ENCODE data around the gene STX10.

Gene STX10

GRCh38 chr19:13128583-13128982, 21.6 kb downstream of the STX10 start:
- ATAC-seq (replicated peaks), result no peak
- Mint-ChIP-seq H3K36me3 (ENCODE audit: insufficient read depth) (peaks cover 14% of the 10 kb centered on the region), H3K4me3 (no peak overlapping the region), H3K4me1 (ENCODE audit: low read depth in 2 of 2) (peaks cover 31 to 36% of the 10 kb centered on the region in 2 donors), H3K9me3 (no peaks in the 10 kb centered on the region), H3K27me3 (no peaks in the 10 kb centered on the region), H3K27ac (peak overlapping the region in 1 of 2 donors; percentile 89)
- DNase-seq, result no peak

- Mint-ChIP-seq H3K27ac (peak overlapping the region; percentile 34 to 89), H3K4me1 (ENCODE audit: low read depth in 2 of 2) (peaks cover 29 to 36% of the 10 kb centered on the region in 2 donors), H3K9me3 (no peaks in the 10 kb centered on the region), H3K36me3 (ENCODE audit: insufficient read depth) (peaks cover 14% of the 10 kb centered on the region), H3K4me3 (no peak overlapping the region), H3K27me3 (no peaks in the 10 kb centered on the region)
- no peak for DNase-seq
- no peak for ATAC-seq (replicated peaks)
Observed at GRCh38 chr19:13127811-13128575, 22.2 kb downstream of the STX10 start.

- peak overlapping the region in 1 of 2 donors; percentile 89 for H3K27ac Mint-ChIP-seq
- no peaks in the 10 kb centered on the region for H3K9me3 Mint-ChIP-seq
- peaks cover 22% of the 10 kb centered on the region for H3K36me3 Mint-ChIP-seq (ENCODE audit: insufficient read depth)
- peaks cover 30 to 36% of the 10 kb centered on the region in 2 donors for H3K4me1 Mint-ChIP-seq (ENCODE audit: low read depth in 2 of 2)
- DNase-seq (no peak), ATAC-seq (replicated peaks) (no peak)
- no peak overlapping the region for H3K4me3 Mint-ChIP-seq
- no peaks in the 10 kb centered on the region for H3K27me3 Mint-ChIP-seq
Observed at GRCh38 chr19:13127051-13127450, 23.1 kb downstream of the STX10 start.

- no peak overlapping the region for H3K4me3 Mint-ChIP-seq
- peak overlapping the region; percentile 82 to 90 for H3K27ac Mint-ChIP-seq
Observed at GRCh38 chr19:13122980-13123957, 26.9 kb downstream of the STX10 start.

GRCh38 chr19:13122275-13122878, 27.8 kb downstream of the STX10 start:
- peak overlapping the region; percentile 52 to 77 for H3K4me3 Mint-ChIP-seq
- H3K36me3 Mint-ChIP-seq (ENCODE audit: insufficient read depth), result peaks cover 30% of the 10 kb centered on the region

More at GRCh38 chr19:13122980-13123957, 26.9 kb downstream of the STX10 start:
- H3K9me3 Mint-ChIP-seq, result no peaks in the 10 kb centered on the region
- ATAC-seq (replicated peaks), result no peak
- H3K4me1 Mint-ChIP-seq (ENCODE audit: low read depth in 2 of 2), result peaks cover 45 to 49% of the 10 kb centered on the region in 2 donors
- H3K27me3 Mint-ChIP-seq, result no peaks in the 10 kb centered on the region
- no peak for DNase-seq
- peaks cover 24% of the 10 kb centered on the region for H3K36me3 Mint-ChIP-seq (ENCODE audit: insufficient read depth)

GRCh38 chr19:13121551-13122274, 28.5 kb downstream of the STX10 start:
- Mint-ChIP-seq H3K4me1 (ENCODE audit: low read depth in 2 of 2) (peaks cover 50 to 55% of the 10 kb centered on the region in 2 donors), H3K4me3 (peak overlapping the region; percentile 52 to 77), H3K36me3 (ENCODE audit: insufficient read depth) (peaks cover 33% of the 10 kb centered on the region), H3K27ac (peak overlapping the region; percentile 82 to 90), H3K9me3 (no peaks in the 10 kb centered on the region), H3K27me3 (no peaks in the 10 kb centered on the region)
- DNase-seq (peak in 2 of 3 experiments; percentile 27 to 35), ATAC-seq (replicated peaks) (peak; percentile 34)

More at GRCh38 chr19:13122275-13122878, 27.8 kb downstream of the STX10 start:
- Mint-ChIP-seq H3K4me1 (ENCODE audit: low read depth in 2 of 2) (peaks cover 46 to 48% of the 10 kb centered on the region in 2 donors), H3K27me3 (no peaks in the 10 kb centered on the region), H3K27ac (peak overlapping the region; percentile 82 to 90), H3K9me3 (no peaks in the 10 kb centered on the region)
- DNase-seq (peak in 2 of 3 experiments; percentile 22 to 36), ATAC-seq (replicated peaks) (peak; percentile 40)

DNA sequence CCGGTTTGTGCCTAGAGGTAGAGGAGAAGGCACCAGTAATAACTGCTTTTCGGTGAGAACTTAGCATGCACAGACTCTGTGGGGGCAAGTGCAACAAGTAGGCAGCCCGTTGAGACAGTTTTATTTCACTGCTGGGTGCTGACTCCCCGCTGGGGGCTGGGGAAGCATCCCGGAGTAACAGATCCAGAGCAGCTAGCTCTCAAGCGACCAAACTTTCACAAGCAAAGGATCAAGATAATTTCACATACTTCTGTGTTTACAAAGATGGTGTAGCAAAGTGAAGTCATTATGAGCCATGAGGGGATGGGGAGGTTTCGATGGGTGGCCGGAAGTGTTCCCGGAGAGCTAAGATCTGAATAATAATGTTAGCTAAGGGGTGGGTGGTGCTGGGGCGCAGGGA, 29.4 kb downstream of the STX10 start:
- Mint-ChIP-seq H3K36me3 (ENCODE audit: insufficient read depth) (peaks cover 36% of the 10 kb centered on the region), H3K4me1 (ENCODE audit: low read depth in 2 of 2) (peaks cover 52 to 62% of the 10 kb centered on the region in 2 donors), H3K9me3 (no peaks in the 10 kb centered on the region), H3K27ac (peak overlapping the region; percentile 52 to 82), H3K27me3 (no peaks in the 10 kb centered on the region), H3K4me3 (peak overlapping the region; percentile 52 to 77)
- no peak for DNase-seq
- no peak for ATAC-seq (replicated peaks)

DNA sequence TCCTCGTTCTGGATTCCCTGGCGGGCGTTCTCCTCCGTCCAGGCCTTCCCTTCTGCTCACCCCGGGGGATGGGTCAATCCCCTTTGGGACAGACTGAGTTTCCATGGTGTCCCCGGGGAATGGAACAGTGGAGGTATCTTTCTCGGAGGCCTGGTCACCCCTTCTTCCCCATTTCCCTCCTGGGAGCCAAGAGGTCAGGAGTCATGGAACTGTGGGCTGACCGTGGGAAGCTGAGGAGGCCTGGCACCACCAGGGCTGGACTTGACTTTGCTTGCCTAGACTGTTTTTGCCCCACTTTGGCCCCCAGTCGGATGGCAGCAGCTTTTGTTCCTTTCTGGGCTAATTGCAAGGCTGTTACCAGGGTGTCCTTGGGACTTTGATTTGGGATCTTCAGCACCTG, 30.1 kb downstream of the STX10 start:
- Mint-ChIP-seq H3K27ac (peak overlapping the region; percentile 58 to 82), H3K4me3 (peak overlapping the region; percentile 77 to 81), H3K36me3 (ENCODE audit: insufficient read depth) (peaks cover 31% of the 10 kb centered on the region)

GRCh38 chr19:13119627-13120026, 30.5 kb downstream of the STX10 start:
- Mint-ChIP-seq H3K27ac (peak overlapping the region; percentile 46 to 58), H3K36me3 (ENCODE audit: insufficient read depth) (peaks cover 31% of the 10 kb centered on the region), H3K9me3 (no peaks in the 10 kb centered on the region), H3K4me3 (peak overlapping the region; percentile 77 to 81), H3K4me1 (ENCODE audit: low read depth in 2 of 2) (peaks cover 55 to 66% of the 10 kb centered on the region in 2 donors), H3K27me3 (no peaks in the 10 kb centered on the region)
- ATAC-seq (replicated peaks) (no peak), DNase-seq (no peak)

More for the DNA sequence above, 30.1 kb downstream of the STX10 start:
- no peak for ATAC-seq (replicated peaks)
- Mint-ChIP-seq H3K9me3 (no peaks in the 10 kb centered on the region), H3K4me1 (ENCODE audit: low read depth in 2 of 2) (peaks cover 55 to 66% of the 10 kb centered on the region in 2 donors), H3K27me3 (no peaks in the 10 kb centered on the region)
- no peak for DNase-seq

DNA sequence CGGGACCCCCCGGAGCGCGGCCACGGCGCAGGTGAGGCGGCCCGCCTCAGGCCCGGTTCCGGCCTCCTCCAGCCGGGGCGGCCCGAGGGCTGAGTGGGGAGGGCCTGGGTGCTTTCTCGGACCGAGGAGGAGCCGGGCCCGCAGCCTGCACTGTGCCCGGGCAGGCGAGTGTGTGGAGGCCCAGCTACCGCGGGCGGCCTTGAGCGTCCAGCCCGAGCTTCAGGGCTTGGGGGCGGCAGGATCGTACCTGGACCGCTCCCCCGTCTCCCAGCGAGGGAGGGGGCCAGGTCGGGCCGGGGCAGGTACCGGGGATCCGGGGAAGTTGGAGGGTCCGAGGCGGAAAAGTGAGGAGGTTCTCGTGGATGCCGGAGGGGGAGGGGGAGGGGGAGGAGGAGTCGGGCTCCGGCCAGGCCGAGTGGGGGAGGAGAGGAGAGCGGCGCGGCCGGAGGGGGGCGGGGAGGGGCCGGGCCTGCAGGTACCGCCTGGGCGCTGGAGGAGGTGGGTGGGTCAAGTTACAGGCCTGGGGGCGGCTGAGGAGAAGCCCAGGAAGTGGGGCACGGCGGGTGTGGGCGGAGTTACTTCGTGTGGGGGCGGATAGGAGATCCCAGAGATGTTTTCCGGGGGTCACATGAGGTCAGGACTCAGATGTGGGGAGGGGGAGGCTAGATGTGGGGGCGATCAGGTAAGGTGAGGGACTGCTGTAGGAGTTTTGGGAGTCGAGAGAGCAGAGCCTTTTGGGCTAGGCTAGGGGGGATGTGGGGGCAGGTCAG, 31.6 kb downstream of the STX10 start:
- ATAC-seq (replicated peaks), result no peak

DNA sequence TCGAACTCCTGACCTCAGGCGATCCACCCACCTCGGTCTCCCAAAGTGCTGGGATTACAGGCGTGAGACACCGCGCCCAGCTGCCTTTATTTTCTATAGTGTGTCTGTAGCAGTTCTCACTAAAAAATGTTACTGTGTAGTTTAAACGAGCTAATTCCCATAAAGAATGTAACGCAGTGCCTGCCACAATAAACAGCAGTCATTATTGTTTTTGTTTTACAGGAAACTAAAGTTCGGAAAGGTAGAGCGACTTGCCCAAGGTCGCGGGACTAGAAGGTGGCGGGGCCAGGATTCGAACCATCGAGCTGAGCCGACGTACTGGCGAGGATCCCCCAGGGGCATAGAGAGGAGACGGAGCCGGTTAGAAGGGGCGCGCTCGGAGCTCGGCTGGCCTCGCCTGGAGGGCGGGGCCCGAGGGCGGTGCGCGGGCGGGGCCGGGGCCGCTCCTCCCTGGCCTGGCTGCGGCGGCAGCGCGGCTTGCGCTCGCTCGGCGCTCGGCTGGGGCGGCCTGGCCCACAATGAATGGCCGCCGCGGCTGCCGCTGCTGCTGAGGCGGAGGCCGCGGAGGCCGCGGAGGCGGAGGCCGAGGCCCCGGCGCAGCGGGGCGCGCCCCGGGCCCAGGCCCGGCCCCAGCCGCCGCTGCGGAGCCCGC, 32.3 kb downstream of the STX10 start, which contains the start of gene NACC1:
Gene NACC1 (plus strand): TSS at position 493 of the 652 bp plus-strand sequence. CDS start 16,944 bp downstream, outside the sequence.
- peak within 1 kb of the TSS; percentile 89 to 93 for H3K4me3 Mint-ChIP-seq
- no peaks in the 10 kb centered on the region for H3K9me3 Mint-ChIP-seq
- peak; percentile 82 to 89 (median 87) for DNase-seq
- ATAC-seq (replicated peaks), result peak; percentile 79
- peaks cover 39% of the 10 kb centered on the region for H3K36me3 Mint-ChIP-seq (ENCODE audit: insufficient read depth)
- H3K27me3 Mint-ChIP-seq, result no peaks in the 10 kb centered on the region
- peak within 1 kb of the TSS; percentile 86 to 91 for H3K27ac Mint-ChIP-seq
- peaks cover 50 to 60% of the 10 kb centered on the region in 2 donors for H3K4me1 Mint-ChIP-seq (ENCODE audit: low read depth in 2 of 2)

More for the DNA sequence above, 31.6 kb downstream of the STX10 start:
- H3K27me3 Mint-ChIP-seq, result no peaks in the 10 kb centered on the region
- peaks cover 54 to 66% of the 10 kb centered on the region in 2 donors for H3K4me1 Mint-ChIP-seq (ENCODE audit: low read depth in 2 of 2)
- no peak for DNase-seq
- H3K36me3 Mint-ChIP-seq (ENCODE audit: insufficient read depth), result peaks cover 35% of the 10 kb centered on the region
- H3K4me3 Mint-ChIP-seq, result peak overlapping the region; percentile 77 to 81
- peak overlapping the region; percentile 46 to 58 for H3K27ac Mint-ChIP-seq
- no peaks in the 10 kb centered on the region for H3K9me3 Mint-ChIP-seq

Measured in effector memory CD8-positive, alpha-beta T cell (primary cell).